ENCODE data around the gene TNFAIP2. TPM values are rescaled to one million over a fixed set of nuclear protein-coding genes. Genes with fewer than 3 reads are reported as not detected.

Gene TNFAIP2
- polyA plus RNA-seq, 1 donor from 2014 or later, result 1.8 TPM

- Histone ChIP-seq H3K9ac (ENCODE audit: low read length) (no peak overlapping the region), H3K4me2 (ENCODE audit: low read length) (no peak overlapping the region), H3K9me2 (ENCODE audit: insufficient read depth, low read length) (no peaks in the 10 kb centered on the region), H3K4me3 (ENCODE audit: low read length) (no peak overlapping the region), H3K9me3 (ENCODE audit: low read length) (no peaks in the 10 kb centered on the region), H2AFZ (ENCODE audit: low read depth, low read length) (no peak overlapping the region), H3K27ac (ENCODE audit: low read length) (no peak overlapping the region), H3F3A (ENCODE audit: insufficient read depth, low read length, poor library complexity, severe bottlenecking) (no peaks in the 10 kb centered on the region), H4K20me1 (ENCODE audit: insufficient read depth) (no peaks in the 10 kb centered on the region), H3K79me2 (replicated peaks; ENCODE audit: insufficient read depth, low read length) (no peaks in the 10 kb centered on the region), H3K36me3 (ENCODE audit: insufficient read depth, low read length) (no peaks in the 10 kb centered on the region), H3K27me3 (ENCODE audit: insufficient read depth, low read depth, low read length) (no peaks in the 10 kb centered on the region)
- TF ChIP-seq MXI1 (conservative IDR thresholded peaks at IDR 0.05; ENCODE audit: poor library complexity, severe bottlenecking) (no peak), EP300 (conservative IDR thresholded peaks at IDR 0.05; ENCODE audit: poor library complexity, severe bottlenecking) (no peak), POLR2AphosphoS5 (IDR thresholded peaks at IDR 0.05) (no peak), EZH2 (IDR thresholded peaks at IDR 0.05; ENCODE audit: borderline replicate concordance, insufficient read depth, low read length, poor library complexity, severe bottlenecking) (no peak), RAD21 (conservative IDR thresholded peaks at IDR 0.05) (no peak), TAF1 (IDR thresholded peaks at IDR 0.05; ENCODE audit: low read depth) (no peak), SMC3 (conservative IDR thresholded peaks at IDR 0.05; ENCODE audit: poor library complexity) (no peak)
- TF ChIP-seq, protein P1, sequence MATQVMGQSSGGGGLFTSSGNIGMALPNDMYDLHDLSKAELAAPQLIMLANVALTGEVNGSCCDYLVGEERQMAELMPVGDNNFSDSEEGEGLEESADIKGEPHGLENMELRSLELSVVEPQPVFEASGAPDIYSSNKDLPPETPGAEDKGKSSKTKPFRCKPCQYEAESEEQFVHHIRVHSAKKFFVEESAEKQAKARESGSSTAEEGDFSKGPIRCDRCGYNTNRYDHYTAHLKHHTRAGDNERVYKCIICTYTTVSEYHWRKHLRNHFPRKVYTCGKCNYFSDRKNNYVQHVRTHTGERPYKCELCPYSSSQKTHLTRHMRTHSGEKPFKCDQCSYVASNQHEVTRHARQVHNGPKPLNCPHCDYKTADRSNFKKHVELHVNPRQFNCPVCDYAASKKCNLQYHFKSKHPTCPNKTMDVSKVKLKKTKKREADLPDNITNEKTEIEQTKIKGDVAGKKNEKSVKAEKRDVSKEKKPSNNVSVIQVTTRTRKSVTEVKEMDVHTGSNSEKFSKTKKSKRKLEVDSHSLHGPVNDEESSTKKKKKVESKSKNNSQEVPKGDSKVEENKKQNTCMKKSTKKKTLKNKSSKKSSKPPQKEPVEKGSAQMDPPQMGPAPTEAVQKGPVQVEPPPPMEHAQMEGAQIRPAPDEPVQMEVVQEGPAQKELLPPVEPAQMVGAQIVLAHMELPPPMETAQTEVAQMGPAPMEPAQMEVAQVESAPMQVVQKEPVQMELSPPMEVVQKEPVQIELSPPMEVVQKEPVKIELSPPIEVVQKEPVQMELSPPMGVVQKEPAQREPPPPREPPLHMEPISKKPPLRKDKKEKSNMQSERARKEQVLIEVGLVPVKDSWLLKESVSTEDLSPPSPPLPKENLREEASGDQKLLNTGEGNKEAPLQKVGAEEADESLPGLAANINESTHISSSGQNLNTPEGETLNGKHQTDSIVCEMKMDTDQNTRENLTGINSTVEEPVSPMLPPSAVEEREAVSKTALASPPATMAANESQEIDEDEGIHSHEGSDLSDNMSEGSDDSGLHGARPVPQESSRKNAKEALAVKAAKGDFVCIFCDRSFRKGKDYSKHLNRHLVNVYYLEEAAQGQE (IDR thresholded peaks at IDR 0.05; ENCODE audit: borderline replicate concordance), result no peak
- TF ChIP-seq, protein P2, sequence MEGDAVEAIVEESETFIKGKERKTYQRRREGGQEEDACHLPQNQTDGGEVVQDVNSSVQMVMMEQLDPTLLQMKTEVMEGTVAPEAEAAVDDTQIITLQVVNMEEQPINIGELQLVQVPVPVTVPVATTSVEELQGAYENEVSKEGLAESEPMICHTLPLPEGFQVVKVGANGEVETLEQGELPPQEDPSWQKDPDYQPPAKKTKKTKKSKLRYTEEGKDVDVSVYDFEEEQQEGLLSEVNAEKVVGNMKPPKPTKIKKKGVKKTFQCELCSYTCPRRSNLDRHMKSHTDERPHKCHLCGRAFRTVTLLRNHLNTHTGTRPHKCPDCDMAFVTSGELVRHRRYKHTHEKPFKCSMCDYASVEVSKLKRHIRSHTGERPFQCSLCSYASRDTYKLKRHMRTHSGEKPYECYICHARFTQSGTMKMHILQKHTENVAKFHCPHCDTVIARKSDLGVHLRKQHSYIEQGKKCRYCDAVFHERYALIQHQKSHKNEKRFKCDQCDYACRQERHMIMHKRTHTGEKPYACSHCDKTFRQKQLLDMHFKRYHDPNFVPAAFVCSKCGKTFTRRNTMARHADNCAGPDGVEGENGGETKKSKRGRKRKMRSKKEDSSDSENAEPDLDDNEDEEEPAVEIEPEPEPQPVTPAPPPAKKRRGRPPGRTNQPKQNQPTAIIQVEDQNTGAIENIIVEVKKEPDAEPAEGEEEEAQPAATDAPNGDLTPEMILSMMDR (IDR thresholded peaks at IDR 0.05; ENCODE audit: poor library complexity, severe bottlenecking), result no peak
Observed at GRCh38 chr14:103139132-103140025, 16.1 kb downstream of the TNFAIP2 start.

DNA sequence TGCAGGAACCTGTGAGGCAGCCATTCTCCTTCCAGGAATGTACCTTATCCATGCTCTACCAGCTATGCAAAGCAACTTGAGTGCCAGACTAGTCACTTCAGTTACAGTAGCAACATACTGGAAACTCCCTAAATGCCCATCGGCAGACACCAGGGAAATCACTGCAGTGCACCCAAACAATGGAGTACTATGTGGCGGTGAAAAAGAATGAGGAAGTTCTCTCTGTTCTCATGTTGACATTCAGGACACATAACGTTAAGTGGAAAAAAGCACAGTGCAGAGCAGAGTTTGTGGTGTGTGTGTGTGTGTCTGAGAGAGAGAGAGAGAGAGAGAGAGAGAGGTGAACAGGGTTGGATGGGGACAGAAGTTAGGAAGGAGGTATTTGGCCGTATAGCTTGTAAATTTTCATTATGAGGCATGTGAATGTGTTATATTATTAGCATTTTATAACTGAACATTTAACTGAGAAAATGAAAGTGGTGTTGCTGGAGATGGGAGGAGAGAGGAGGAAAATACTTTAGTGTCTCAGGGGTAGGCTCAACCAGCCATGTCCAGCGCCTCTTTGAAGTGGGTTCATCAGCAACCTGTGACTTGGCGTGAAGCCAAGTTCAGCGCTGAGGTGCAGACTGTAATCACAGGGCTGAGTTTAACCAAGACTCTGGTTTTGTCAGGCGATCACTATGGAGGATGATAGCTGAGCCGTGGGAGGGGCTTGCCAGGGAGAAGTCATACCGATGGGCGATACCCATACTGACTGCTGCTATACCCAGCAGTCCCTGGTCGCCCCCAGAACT, 17.3 kb downstream of the TNFAIP2 start:
- H3K9me2 ChIP-seq (ENCODE audit: insufficient read depth, low read length), result no peaks in the 10 kb centered on the region
- H3K36me3 ChIP-seq (ENCODE audit: insufficient read depth, low read length), result no peaks in the 10 kb centered on the region
- no peaks in the 10 kb centered on the region for H3K27me3 ChIP-seq (ENCODE audit: insufficient read depth, low read depth, low read length)

More for the DNA sequence above, 17.3 kb downstream of the TNFAIP2 start:
- Histone ChIP-seq H3F3A (ENCODE audit: insufficient read depth, low read length, poor library complexity, severe bottlenecking) (no peaks in the 10 kb centered on the region), H3K79me2 (replicated peaks; ENCODE audit: insufficient read depth, low read length) (no peaks in the 10 kb centered on the region), H3K4me3 (ENCODE audit: low read length) (no peak overlapping the region), H3K9ac (ENCODE audit: low read length) (no peak overlapping the region), H3K27ac (ENCODE audit: low read length) (no peak overlapping the region), H2AFZ (ENCODE audit: low read depth, low read length) (no peak overlapping the region), H3K9me3 (ENCODE audit: low read length) (no peaks in the 10 kb centered on the region), H4K20me1 (ENCODE audit: insufficient read depth) (no peaks in the 10 kb centered on the region), H3K4me2 (ENCODE audit: low read length) (no peak overlapping the region)
- TF ChIP-seq RAD21 (conservative IDR thresholded peaks at IDR 0.05), result no peak
- TF ChIP-seq EZH2 (IDR thresholded peaks at IDR 0.05; ENCODE audit: borderline replicate concordance, insufficient read depth, low read length, poor library complexity, severe bottlenecking), result no peak
